GM23338 (cell line): ENCODE data around the gene APBB1IP. TPM values are rescaled to one million over a fixed set of nuclear protein-coding genes. Genes with fewer than 3 reads are reported as not detected.

Experiments used
- ATAC-seq: fragments of 200-7000 bp; cut with Tn5 transposase; 3 replicates; pipeline ENCODE4 v1.9.1; 2020
- DNase-seq: peaks from one replicate; pipeline ENCODE4 v3.0.0-alpha.2; 2015; ENCODE audit warnings: low spot score
- H2AFZ ChIP-seq: fragments of 200-600 bp; sonication (generic); 2 replicates; pipeline ENCODE4 v1.8.0; 2016; ENCODE audit warnings: antibody characterized with exemption, mild to moderate bottlenecking, moderate library complexity
- H3F3A ChIP-seq: fragments of 200-600 bp; sonication (generic); replicated peaks from 2 replicates; pipeline ENCODE4 v1.8.0; 2017; ENCODE audit warnings: antibody characterized with exemption, mixed run types, low read depth
- H3K27ac ChIP-seq: fragments of 200-600 bp; sonication (generic); 2 replicates; pipeline ENCODE4 v1.6.1; 2016; ENCODE audit warnings: low read depth
- H3K27me3 ChIP-seq: fragments of 200-600 bp; sonication (generic); 2 replicates; pipeline ENCODE4 v1.8.0; 2016; ENCODE audit warnings: mild to moderate bottlenecking, mixed run types, moderate library complexity; ENCODE audit not compliant: insufficient read depth
- H3K36me3 ChIP-seq: fragments of 200-600 bp; sonication (generic); 2 replicates; pipeline ENCODE4 v1.8.0; 2016; ENCODE audit warnings: mild to moderate bottlenecking; ENCODE audit not compliant: insufficient read depth
- H3K4me1 ChIP-seq: fragments of 200-600 bp; sonication (generic); 2 replicates; pipeline ENCODE4 v1.8.0; 2016; ENCODE audit warnings: mild to moderate bottlenecking, moderate library complexity; ENCODE audit not compliant: insufficient read depth
- H3K4me2 ChIP-seq: fragments of 200-600 bp; sonication (generic); 2 replicates; pipeline ENCODE4 v1.7.1; 2017; ENCODE audit warnings: mixed run types
- H3K4me3 ChIP-seq: fragments of 200-600 bp; sonication (generic); 2 replicates; pipeline ENCODE4 v1.6.1; 2016; ENCODE audit warnings: mixed run types
- H3K79me2 ChIP-seq: fragments of 200-600 bp; sonication (generic); replicated peaks from 2 replicates; pipeline ENCODE4 v1.8.0; 2017; ENCODE audit warnings: mild to moderate bottlenecking; ENCODE audit not compliant: insufficient read depth
- H3K9me2 ChIP-seq: fragments of 200-600 bp; sonication (generic); 2 replicates; pipeline ENCODE4 v1.8.0; 2017; ENCODE audit not compliant: insufficient read depth
- H4K20me1 ChIP-seq: fragments of 200-600 bp; sonication (generic); replicated peaks from 2 replicates; pipeline ENCODE4 v1.8.0; 2017; ENCODE audit warnings: mild to moderate bottlenecking; ENCODE audit not compliant: insufficient read depth
- H3K27ac Mint-ChIP-seq: 2 replicates; pipeline ENCODE4 v1.8.0; 2020; ENCODE audit warnings: inconsistent platforms, mild to moderate bottlenecking, moderate library complexity, mixed read lengths
- H3K27me3 Mint-ChIP-seq: 3 replicates; pipeline ENCODE4 v1.8.0; 2022; ENCODE audit warnings: low read depth, mild to moderate bottlenecking, moderate library complexity, mixed read lengths, inconsistent platforms; ENCODE audit not compliant: insufficient read depth, poor library complexity
- H3K36me3 Mint-ChIP-seq: 3 replicates; pipeline ENCODE4 v1.8.0; 2021; ENCODE audit warnings: low read depth, mild to moderate bottlenecking, inconsistent platforms, moderate library complexity, mixed read lengths
- H3K4me1 Mint-ChIP-seq: 3 replicates; pipeline ENCODE4 v1.8.0; 2020; ENCODE audit warnings: mild to moderate bottlenecking, inconsistent platforms, mixed read lengths
- H3K4me3 Mint-ChIP-seq: 3 replicates; pipeline ENCODE4 v1.8.0; 2021; ENCODE audit warnings: moderate library complexity, mild to moderate bottlenecking, inconsistent platforms, mixed read lengths
- H3K9me3 Mint-ChIP-seq: 3 replicates; pipeline ENCODE4 v1.8.0; 2020; ENCODE audit warnings: moderate library complexity, mild to moderate bottlenecking, inconsistent platforms, mixed read lengths
- CREB1 ChIP-seq: fragments of 250-450 bp; sonication (Bioruptor Pico); IDR thresholded peaks from 2 replicates; pipeline ENCODE4 v1.5.0; 2020; ENCODE audit warnings: low read depth, mild to moderate bottlenecking, moderate library complexity
- CTCF ChIP-seq, 2 experiments: fragments of 200-600 bp in 1 of 2; sonication (generic) in 1 of 2; conservative IDR thresholded peaks; 2 replicates each; pipeline versions ENCODE4 v1.5.1 to v1.6.1; 2016 to 2017; ENCODE audit warnings: antibody characterized with exemption in 2 of 2, low read depth in 2 of 2, mild to moderate bottlenecking in 2 of 2, moderate library complexity in 1 of 2
- ETS1 ChIP-seq: IDR thresholded peaks from 2 replicates; pipeline ENCODE4 v1.6.1; 2016; ENCODE audit warnings: antibody characterized with exemption
- JUNB ChIP-seq: IDR thresholded peaks from one replicate; pipeline ENCODE4 v1.6.1; 2016; ENCODE audit warnings: antibody characterized with exemption; ENCODE audit not compliant: unreplicated experiment
- REST ChIP-seq: IDR thresholded peaks from one replicate; pipeline ENCODE4 v1.6.1; 2018; ENCODE audit warnings: antibody characterized with exemption; ENCODE audit not compliant: unreplicated experiment
- ZNF114 ChIP-seq: fragments of 250-450 bp; sonication (Bioruptor Pico); IDR thresholded peaks from 2 replicates; pipeline ENCODE4 v1.5.0; 2020; ENCODE audit warnings: mild to moderate bottlenecking, moderate library complexity
- ZNF462 ChIP-seq: fragments of 250-450 bp; sonication (Bioruptor Pico); IDR thresholded peaks from 2 replicates; pipeline ENCODE4 v1.5.0; 2020; ENCODE audit warnings: mild to moderate bottlenecking, moderate library complexity
- polyA plus RNA-seq: library from polyadenylated mRNA; unstranded; fragments of >200 nt; fragmentation: Nextera tagmentation; extraction: Ambion mirVana; gene quantifications from 2 replicates; pipeline ENCODE4 v1.2.1, GENCODE V29; 2016
- total RNA-seq: library from RNA; depleted of rRNA; stranded (reverse); fragments of >200 nt; shearing (Covaris generic); gene quantifications from 2 replicates; pipeline ENCODE4 v1.2.3, GENCODE V29; 2014

The APBB1IP gene
- total and polyA plus RNA-seq, 2 experiments from 2014 or later = 0.14 to 0.16 TPM

GRCh38 chr10:26457088-26457487 is 18.9 kb downstream of the APBB1IP start:
- Mint-ChIP-seq H3K27me3 (no peaks in the 10 kb centered on the region), H3K9me3 (no peaks in the 10 kb centered on the region; the same call in 2 of the 3 replicates), H3K36me3 (no peaks in the 10 kb centered on the region), H3K4me1 (no peaks in the 10 kb centered on the region), H3K4me3 (no peak overlapping the region), H3K27ac (no peak overlapping the region)
- ATAC-seq (no peak), DNase-seq (no peak)
- no peaks in the 10 kb centered on the region for H3K27me3 ChIP-seq
- H3K4me1 ChIP-seq = no peaks in the 10 kb centered on the region
- H3K9me2 ChIP-seq = no peaks in the 10 kb centered on the region
- H3F3A ChIP-seq = no peaks in the 10 kb centered on the region
- TF ChIP-seq ETS1 = no peak
- no peak for TF ChIP-seq CTCF (conservative IDR thresholded peaks at IDR 0.05; ENCODE audit: low read depth in 2 of 2)
- no peak for TF ChIP-seq CREB1 (CRISPR knock-in tag)
- no peak for TF ChIP-seq JUNB
- no peak for TF ChIP-seq REST
- no peak for TF ChIP-seq ZNF114 (CRISPR knock-in tag)
- H4K20me1 ChIP-seq = no peaks in the 10 kb centered on the region
- H3K4me3 ChIP-seq = no peak overlapping the region
- no peak overlapping the region for H3K4me2 ChIP-seq
- H2AFZ ChIP-seq = no peak overlapping the region
- no peaks in the 10 kb centered on the region for H3K79me2 ChIP-seq
- H3K27ac ChIP-seq = no peak overlapping the region
- no peaks in the 10 kb centered on the region for H3K36me3 ChIP-seq

- no peak for ATAC-seq
- Histone ChIP-seq H3K79me2 (no peaks in the 10 kb centered on the region), H3K4me2 (no peak overlapping the region), H3K36me3 (no peaks in the 10 kb centered on the region), H4K20me1 (no peaks in the 10 kb centered on the region), H3K27ac (no peak overlapping the region), H3K27me3 (no peaks in the 10 kb centered on the region), H3F3A (no peaks in the 10 kb centered on the region), H3K4me1 (no peaks in the 10 kb centered on the region), H3K4me3 (no peak overlapping the region), H2AFZ (no peak overlapping the region), H3K9me2 (no peaks in the 10 kb centered on the region)
- H3K36me3 Mint-ChIP-seq = no peaks in the 10 kb centered on the region
- no peak overlapping the region for H3K27ac Mint-ChIP-seq
- no peaks in the 10 kb centered on the region for H3K27me3 Mint-ChIP-seq
- no peak for DNase-seq
- no peak overlapping the region for H3K4me3 Mint-ChIP-seq
- H3K4me1 Mint-ChIP-seq = no peaks in the 10 kb centered on the region; the same call in 2 of the 3 replicates
- H3K9me3 Mint-ChIP-seq = no peaks in the 10 kb centered on the region; the same call in 2 of the 3 replicates
- TF ChIP-seq ZNF462 (no peak), CREB1 (CRISPR knock-in tag) (no peak)
These were observed 22.6 kb downstream of the APBB1IP start for GRCh38 chr10:26460736-26461135.
